Fibroblast of skin of back (primary cell): ENCODE measurements around the gene DNAH10.

Source experiments
- DNase-seq: peaks from one replicate; pipeline ENCODE4 v3.0.0-alpha.2; 2013

The DNAH10 gene

GRCh38 chr12:123948796-123949769 is 187.0 kb downstream of the DNAH10 start:
- no peak for DNase-seq

GRCh38 chr12:123949770-123950165 is 187.7 kb downstream of the DNAH10 start:
- no peak for DNase-seq

GRCh38 chr12:123950476-123951349 is 188.6 kb downstream of the DNAH10 start:
- DNase-seq, result no peak

- DNase-seq, result no peak
Measured at GRCh38 chr12:123951467-123951866, 189.4 kb downstream of the DNAH10 start.

GRCh38 chr12:123952037-123952436 is 189.9 kb downstream of the DNAH10 start:
- peak; percentile 63 for DNase-seq

GRCh38 chr12:123954647-123955350 is 192.7 kb downstream of the DNAH10 start:
- no peak for DNase-seq

- no peak for DNase-seq
Measured at GRCh38 chr12:123956249-123956648, 194.1 kb downstream of the DNAH10 start.

GRCh38 chr12:123957196-123957595 is 195.1 kb downstream of the DNAH10 start:
- DNase-seq, result no peak

GRCh38 chr12:123958462-123958861 is 196.4 kb downstream of the DNAH10 start:
- DNase-seq, result no peak

- no peak for DNase-seq
Measured at GRCh38 chr12:123958876-123959275, 196.8 kb downstream of the DNAH10 start.

GRCh38 chr12:123960029-123960735 is 198.1 kb downstream of the DNAH10 start:
- no peak for DNase-seq

GRCh38 chr12:123960856-123961255 is 198.8 kb downstream of the DNAH10 start:
- no peak for DNase-seq

- no peak for DNase-seq
Measured at GRCh38 chr12:123961585-123962345, 199.7 kb downstream of the DNAH10 start.

- no peak for DNase-seq
Measured at GRCh38 chr12:123962513-123962912, 200.4 kb downstream of the DNAH10 start.

GRCh38 chr12:123963821-123964220 is 201.7 kb downstream of the DNAH10 start:
- no peak for DNase-seq

GRCh38 chr12:123965382-123965781 is 203.3 kb downstream of the DNAH10 start:
- no peak for DNase-seq

GRCh38 chr12:123966596-123966995 is 204.5 kb downstream of the DNAH10 start:
- DNase-seq, result peak; percentile 70

GRCh38 chr12:123967121-123967586 is 205.1 kb downstream of the DNAH10 start:
- no peak for DNase-seq

- no peak for DNase-seq
Measured at GRCh38 chr12:123971449-123971769, 209.3 kb downstream of the DNAH10 start.

- peak; percentile 31 for DNase-seq
Measured at GRCh38 chr12:123971770-123972456, 209.8 kb downstream of the DNAH10 start.
